Measurements from ENCODE around the gene TRA2A. TPM values are rescaled to one million over a fixed set of nuclear protein-coding genes. Genes with fewer than 3 reads are reported as not detected.

The TRA2A gene
- total and polyA plus RNA-seq, 9 of the 15 experiments (the other 6 are each of a cell fraction or from before 2014, with no cell fraction given), result 22.7 to 210 (median 73.9) TPM

- TF ChIP-seq RNF219 (CRISPR knock-in tag; IDR thresholded peaks at IDR 0.05) (no peak), SMC3 (conservative IDR thresholded peaks at IDR 0.05; ENCODE audit: insufficient read depth, low read depth, low read length) (peak; percentile 96), CC2D1A (IDR thresholded peaks at IDR 0.05) (peak; percentile 53; the same call in 1 of the 2 replicates), RCOR1 (IDR thresholded peaks at IDR 0.05; ENCODE audit: borderline replicate concordance in 1 of 2, low read depth in 2 of 2, low read length in 2 of 2) (peak in 1 of 2 experiments; percentile 73; a peak in 2 of 4 replicates), PKNOX1 (IDR thresholded peaks at IDR 0.05) (0 out of 2 replicates have a peak, but pooled peaks have one; percentile 30), FOXK2 (conservative IDR thresholded peaks at IDR 0.05 in 1 of 2, IDR thresholded peaks at IDR 0.05 in 1 of 2; ENCODE audit: low read depth in 2 of 2) (no peak), ETV1 (tag; conservative IDR thresholded peaks at IDR 0.05; ENCODE audit: low read depth) (peak; percentile 77), ERF (CRISPR knock-in tag; IDR thresholded peaks at IDR 0.05) (no peak), MTA1 (IDR thresholded peaks at IDR 0.05; ENCODE audit: borderline replicate concordance) (no peak), PHF20 (IDR thresholded peaks at IDR 0.05; ENCODE audit: partially characterized antibody) (no peak), SOX6 (IDR thresholded peaks at IDR 0.05) (no peak), COPS2 (conservative IDR thresholded peaks at IDR 0.05) (no peak)
Observed at GRCh38 chr7:23570592-23571200, 38.9 kb upstream of the TRA2A start (continued).

Data from K562 (cell line).